ENCODE measurements around the gene TGFBR2. TPM values are rescaled to one million over a fixed set of nuclear protein-coding genes. Genes with fewer than 3 reads are reported as not detected.

The TGFBR2 gene
- polyA plus RNA-seq, 3 donors = 46.6 to 60.3 (median 57.0) TPM

DNA sequence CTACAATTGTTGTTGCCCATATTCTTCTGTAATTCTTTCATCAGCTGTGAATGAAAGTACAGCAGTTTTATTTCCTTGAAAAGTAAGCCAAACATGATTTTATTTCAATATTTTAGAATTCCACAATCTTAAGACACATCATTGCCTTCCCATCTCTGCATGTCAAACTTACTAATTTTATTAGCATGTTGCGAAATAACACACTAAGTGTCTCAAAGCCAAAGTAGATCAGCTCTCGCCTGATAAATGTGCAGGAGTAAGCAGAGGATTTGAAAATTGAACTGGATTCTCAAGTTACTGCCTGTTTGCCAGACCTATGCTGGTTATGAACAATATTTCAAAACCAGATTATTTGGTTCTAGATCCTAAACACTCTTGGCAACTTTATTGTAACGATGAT lies 25.7 kb downstream of the TGFBR2 start:
- Histone ChIP-seq H3K4me2 (replicated peaks; ENCODE audit: extremely low read depth, low read length, poor library complexity, severe bottlenecking) (peak overlapping the region; percentile 62), H3K27ac (ENCODE audit: low read depth in 1 of 2, low read length in 2 of 2) (peak overlapping the region; percentile 81 to 89), H4K20me1 (ENCODE audit: insufficient read depth, low read length) (peaks cover 49% of the 10 kb centered on the region), H3K27me3 (ENCODE audit: control insufficient read depth in 2 of 2, insufficient read depth in 2 of 2, low read length in 2 of 2) (no peaks in the 10 kb centered on the region), H3K4me3 (replicated peaks in 1 of 3; ENCODE audit: low read depth in 2 of 3, low read length in 3 of 3) (peak overlapping the region in 2 of 3 experiments; percentile 36 to 66), H3K9ac (ENCODE audit: insufficient read depth, low read length, poor library complexity, severe bottlenecking) (peak overlapping the region; percentile 17), H3K9me3 (replicated peaks in 1 of 2; ENCODE audit: control insufficient read depth in 1 of 2, insufficient read depth in 1 of 2, low read length in 2 of 2) (no peaks in the 10 kb centered on the region), H2AFZ (ENCODE audit: insufficient read depth, low read depth, low read length, poor library complexity, severe bottlenecking) (no peak overlapping the region), H3K36me3 (replicated peaks in 1 of 2; ENCODE audit: control insufficient read depth in 1 of 2, insufficient read depth in 2 of 2, low read length in 2 of 2) (peaks cover 0 to 21% of the 10 kb centered on the region in 2 donors), H3K79me2 (ENCODE audit: insufficient read depth, low read length) (peaks cover 94% of the 10 kb centered on the region), H3K4me1 (ENCODE audit: control insufficient read depth in 1 of 2, insufficient read depth in 2 of 2, low read length in 2 of 2) (peaks cover 77 to 92% of the 10 kb centered on the region in 2 donors)
- Mint-ChIP-seq H3K36me3 (peaks cover 43 to 50% of the 10 kb centered on the region in 2 donors), H3K27me3 (ENCODE audit: low read depth in 3 of 3) (no peaks in the 10 kb centered on the region), H3K27ac (peak overlapping the region; percentile 91 to 96 (median 96)), H3K9me3 (no peaks in the 10 kb centered on the region), H3K4me1 (peaks cover 75% of the 10 kb centered on the region), H3K4me3 (peak overlapping the region in 1 of 2 donors; percentile 80)
- DNase-seq = peak in 1 of 3 donors; percentile 53
- WGBS (ENCODE audit: insufficient coverage) = 18% methylated on average over 2 of the region's 3 CpGs
- intact Hi-C loops (cut with micrococcal nuclease) = no loop called here
- TF ChIP-seq, protein P1, sequence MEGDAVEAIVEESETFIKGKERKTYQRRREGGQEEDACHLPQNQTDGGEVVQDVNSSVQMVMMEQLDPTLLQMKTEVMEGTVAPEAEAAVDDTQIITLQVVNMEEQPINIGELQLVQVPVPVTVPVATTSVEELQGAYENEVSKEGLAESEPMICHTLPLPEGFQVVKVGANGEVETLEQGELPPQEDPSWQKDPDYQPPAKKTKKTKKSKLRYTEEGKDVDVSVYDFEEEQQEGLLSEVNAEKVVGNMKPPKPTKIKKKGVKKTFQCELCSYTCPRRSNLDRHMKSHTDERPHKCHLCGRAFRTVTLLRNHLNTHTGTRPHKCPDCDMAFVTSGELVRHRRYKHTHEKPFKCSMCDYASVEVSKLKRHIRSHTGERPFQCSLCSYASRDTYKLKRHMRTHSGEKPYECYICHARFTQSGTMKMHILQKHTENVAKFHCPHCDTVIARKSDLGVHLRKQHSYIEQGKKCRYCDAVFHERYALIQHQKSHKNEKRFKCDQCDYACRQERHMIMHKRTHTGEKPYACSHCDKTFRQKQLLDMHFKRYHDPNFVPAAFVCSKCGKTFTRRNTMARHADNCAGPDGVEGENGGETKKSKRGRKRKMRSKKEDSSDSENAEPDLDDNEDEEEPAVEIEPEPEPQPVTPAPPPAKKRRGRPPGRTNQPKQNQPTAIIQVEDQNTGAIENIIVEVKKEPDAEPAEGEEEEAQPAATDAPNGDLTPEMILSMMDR (IDR thresholded peaks at IDR 0.05) = no peak

DNA sequence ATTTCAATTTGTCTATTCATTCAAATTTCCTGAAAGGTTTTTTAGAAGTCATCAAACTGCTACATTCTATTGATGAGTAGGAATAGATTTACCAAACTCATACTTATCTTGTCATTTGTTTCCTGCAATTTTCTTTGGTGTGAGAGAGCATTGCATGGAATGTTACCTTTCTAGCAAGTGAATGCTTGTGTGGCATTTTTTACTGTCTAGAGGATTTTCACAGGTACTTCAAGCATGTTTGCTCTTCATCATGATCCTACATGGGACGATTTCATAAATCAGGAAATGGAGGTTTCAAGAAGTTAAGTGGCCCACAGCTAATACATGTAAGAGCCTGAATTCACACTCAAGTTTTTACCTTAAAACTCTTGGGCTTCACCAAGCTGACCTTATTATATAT lies 26.1 kb downstream of the TGFBR2 start:
- WGBS (ENCODE audit: insufficient coverage) = no CpG with 5 or more reads among the region's 1 CpG
- H3K4me1 ChIP-seq (ENCODE audit: control insufficient read depth in 1 of 2, insufficient read depth in 2 of 2, low read length in 2 of 2) = peaks cover 76 to 88% of the 10 kb centered on the region in 2 donors
- H3K9me3 Mint-ChIP-seq = no peaks in the 10 kb centered on the region
- peak overlapping the region in 1 of 2 donors; percentile 89 for H3K27ac ChIP-seq (ENCODE audit: low read depth in 1 of 2, low read length in 2 of 2)
- peaks cover 50% of the 10 kb centered on the region for H4K20me1 ChIP-seq (ENCODE audit: insufficient read depth, low read length)
- peaks cover 46 to 52% of the 10 kb centered on the region in 2 donors for H3K36me3 Mint-ChIP-seq
- peak overlapping the region in 1 of 3 experiments; percentile 66 for H3K4me3 ChIP-seq (replicated peaks in 1 of 3; ENCODE audit: low read depth in 2 of 3, low read length in 3 of 3)
- H3K4me1 Mint-ChIP-seq = peaks cover 76% of the 10 kb centered on the region
- DNase-seq = no peak
- peak overlapping the region in 5 of 7 donors; percentile 91 to 96 (median 96) for H3K27ac Mint-ChIP-seq
- H2AFZ ChIP-seq (ENCODE audit: insufficient read depth, low read depth, low read length, poor library complexity, severe bottlenecking) = no peak overlapping the region
- no peaks in the 10 kb centered on the region for H3K27me3 ChIP-seq (ENCODE audit: control insufficient read depth in 2 of 2, insufficient read depth in 2 of 2, low read length in 2 of 2)
- H3K27me3 Mint-ChIP-seq (ENCODE audit: low read depth in 3 of 3) = no peaks in the 10 kb centered on the region
- H3K9me3 ChIP-seq (replicated peaks in 1 of 2; ENCODE audit: control insufficient read depth in 1 of 2, insufficient read depth in 1 of 2, low read length in 2 of 2) = no peaks in the 10 kb centered on the region
- H3K4me2 ChIP-seq (replicated peaks; ENCODE audit: extremely low read depth, low read length, poor library complexity, severe bottlenecking) = peak overlapping the region; percentile 62
- intact Hi-C loops (cut with micrococcal nuclease) = no loop called here
- peak overlapping the region in 1 of 2 donors; percentile 80 for H3K4me3 Mint-ChIP-seq
- H3K79me2 ChIP-seq (ENCODE audit: insufficient read depth, low read length) = peaks cover 94% of the 10 kb centered on the region
- TF ChIP-seq, protein P1 (IDR thresholded peaks at IDR 0.05) = no peak
- H3K9ac ChIP-seq (ENCODE audit: insufficient read depth, low read length, poor library complexity, severe bottlenecking) = no peak overlapping the region
- peaks cover 0 to 21% of the 10 kb centered on the region in 2 donors for H3K36me3 ChIP-seq (replicated peaks in 1 of 2; ENCODE audit: control insufficient read depth in 1 of 2, insufficient read depth in 2 of 2, low read length in 2 of 2)

Measured in CD14-positive monocyte (primary cell).